Ascending aorta (tissue), 2 donors: ENCODE measurements around the gene CABCOCO1. TPM values are rescaled to one million over a fixed set of nuclear protein-coding genes. Genes with fewer than 3 reads are reported as not detected.
A peak's percentile ranks its signal among the peaks of the same experiment; 100 is the strongest.

Experiments
- DNase-seq, 2 donors: peaks; one replicate each; pipeline ENCODE4 v3.0.0-alpha.2; 2019; ENCODE audit warnings: low spot score in 2 of 2
- H3K27ac ChIP-seq, 2 donors: fragments of 200-600 bp; sonication (generic); one replicate each; pipeline ENCODE4 v1.5.1; 2016 to 2017; ENCODE audit warnings: mild to moderate bottlenecking in 1 of 2
- H3K27me3 ChIP-seq: fragments of 200-600 bp; sonication (generic); one replicate; pipeline ENCODE4 v1.5.1; 2017
- H3K36me3 ChIP-seq, 2 donors: fragments of 200-600 bp; sonication (generic); one replicate each; pipeline ENCODE4 v1.5.1; 2016
- H3K4me1 ChIP-seq, 2 donors: fragments of 200-600 bp; sonication (generic); one replicate each; pipeline ENCODE4 v1.5.1; 2016 to 2017; ENCODE audit warnings: mild to moderate bottlenecking in 1 of 2
- H3K4me3 ChIP-seq, 2 donors: fragments of 200-600 bp; sonication (generic); one replicate each; pipeline ENCODE4 v1.5.1; 2016 to 2017; ENCODE audit warnings: mild to moderate bottlenecking in 1 of 2
- H3K9me3 ChIP-seq, 2 donors: fragments of 200-600 bp; sonication (generic); one replicate each; pipeline ENCODE4 v1.5.1; 2016
- CTCF ChIP-seq, 3 experiments: fragments of 200-600 bp in 2 of 3; fragments of 450-650 bp in 1 of 3; sonication (generic) in 2 of 3; IDR thresholded peaks; one replicate each; pipeline ENCODE4 v1.5.1; 2016 to 2019; ENCODE audit warnings: antibody characterized with exemption in 3 of 3, mild to moderate bottlenecking in 1 of 3, moderate library complexity in 1 of 3
- intact Hi-C: fragments of 100-400 bp; cut with DNase I; formaldehyde crosslinking; loops from one replicate; pipeline ENCODE4 v1.15.1; 2023
- total RNA-seq: library from RNA; depleted of rRNA; stranded (reverse); fragments of >200 nt; gene quantifications from one replicate; pipeline ENCODE4 v1.1.0, GENCODE V29; 2016

CABCOCO1 gene
- total RNA-seq, 1 donor from 2014 or later: not detected

- no peaks in the 10 kb centered on the region for H3K36me3 ChIP-seq
- peak overlapping the region; percentile 44 to 55 for H3K27ac ChIP-seq
- peak overlapping the region in 1 of 2 donors; percentile 51 for H3K4me3 ChIP-seq
- no peak for TF ChIP-seq CTCF (IDR thresholded peaks at IDR 0.05)
- H3K4me1 ChIP-seq: peaks cover 0 to 6% of the 10 kb centered on the region in 2 donors
- no peaks in the 10 kb centered on the region for H3K9me3 ChIP-seq
- DNase-seq: no peak
- intact Hi-C loops: no loop called here
- H3K27me3 ChIP-seq: no peaks in the 10 kb centered on the region
Observed at GRCh38 chr10:61787170-61787569, 124.4 kb downstream of the CABCOCO1 start.

DNA sequence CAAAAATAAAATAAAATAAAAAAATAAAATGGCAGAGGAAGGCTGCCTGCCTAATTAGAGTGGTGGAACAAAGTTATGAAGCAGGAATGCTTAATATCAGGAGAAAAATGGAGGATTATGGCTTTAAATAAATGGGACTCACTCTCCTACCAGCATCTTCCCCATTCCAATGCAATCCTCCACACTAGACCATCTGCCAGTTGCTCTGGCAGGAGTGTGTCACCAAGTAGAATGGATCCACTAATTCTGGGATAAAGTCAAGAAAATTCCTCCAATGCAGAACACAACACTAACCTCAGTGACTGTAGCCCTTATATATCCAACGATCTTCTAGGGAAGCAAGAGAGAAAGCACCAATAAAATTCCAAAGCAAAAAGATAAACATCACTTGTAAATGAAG lies 126.3 kb downstream of the CABCOCO1 start:
- H3K9me3 ChIP-seq: no peaks in the 10 kb centered on the region
- H3K27ac ChIP-seq: no peak overlapping the region
- no peaks in the 10 kb centered on the region for H3K27me3 ChIP-seq
- H3K4me1 ChIP-seq: peaks cover 0 to 13% of the 10 kb centered on the region in 2 donors
- H3K4me3 ChIP-seq: no peak overlapping the region
- no peak for TF ChIP-seq CTCF (IDR thresholded peaks at IDR 0.05)
- no peaks in the 10 kb centered on the region for H3K36me3 ChIP-seq
- intact Hi-C loops: no loop called here
- no peak for DNase-seq

DNA sequence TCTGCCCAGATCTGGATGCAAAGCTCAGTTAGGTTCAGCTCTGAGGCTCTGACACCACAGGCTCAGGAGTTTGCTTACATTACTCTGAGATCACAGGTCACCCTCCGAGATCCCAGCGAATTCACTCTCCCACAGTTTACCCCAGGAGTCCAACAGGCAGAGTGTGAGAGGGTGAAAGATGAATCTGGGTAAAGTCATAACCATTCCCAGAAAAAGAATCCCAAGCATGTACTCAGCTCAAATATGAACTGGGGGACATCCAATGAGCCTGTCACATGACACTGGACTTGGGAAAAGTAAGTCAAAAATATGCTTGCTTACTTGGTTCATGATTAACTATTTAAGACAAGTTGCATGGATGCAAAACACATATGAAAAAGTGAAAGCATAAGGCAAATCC lies 128.5 kb downstream of the CABCOCO1 start:
- H3K9me3 ChIP-seq: no peaks in the 10 kb centered on the region
- no peaks in the 10 kb centered on the region for H3K27me3 ChIP-seq
- DNase-seq: no peak
- no peak overlapping the region for H3K4me3 ChIP-seq
- intact Hi-C loops: no loop called here
- peaks cover 0 to 18% of the 10 kb centered on the region in 2 donors for H3K4me1 ChIP-seq
- TF ChIP-seq CTCF (IDR thresholded peaks at IDR 0.05): no peak
- H3K36me3 ChIP-seq: no peaks in the 10 kb centered on the region
- H3K27ac ChIP-seq: peak overlapping the region in 1 of 2 donors; percentile 47

- no peak for DNase-seq
- H3K4me1 ChIP-seq: peaks cover 0 to 18% of the 10 kb centered on the region in 2 donors
- no peak overlapping the region for H3K4me3 ChIP-seq
- no peaks in the 10 kb centered on the region for H3K27me3 ChIP-seq
- H3K27ac ChIP-seq: no peak overlapping the region
- H3K9me3 ChIP-seq: no peaks in the 10 kb centered on the region
- intact Hi-C loops: no loop called here
- no peak for TF ChIP-seq CTCF (IDR thresholded peaks at IDR 0.05)
- H3K36me3 ChIP-seq: no peaks in the 10 kb centered on the region
Observed at GRCh38 chr10:61792097-61792716, 129.5 kb downstream of the CABCOCO1 start.

GRCh38 chr10:61792921-61793320 lies 130.2 kb downstream of the CABCOCO1 start:
- Histone ChIP-seq H3K36me3 (no peaks in the 10 kb centered on the region), H3K27me3 (no peaks in the 10 kb centered on the region), H3K4me1 (peaks cover 0 to 18% of the 10 kb centered on the region in 2 donors), H3K9me3 (no peaks in the 10 kb centered on the region), H3K27ac (no peak overlapping the region), H3K4me3 (no peak overlapping the region)
- no peak for DNase-seq
- intact Hi-C loops: no loop called here
- TF ChIP-seq CTCF (IDR thresholded peaks at IDR 0.05): no peak
